ENCODE data around the gene ZC3H10. TPM values are rescaled to one million over a fixed set of nuclear protein-coding genes. Genes with fewer than 3 reads are reported as not detected.
A peak's percentile ranks its signal among the peaks of the same experiment; 100 is the strongest.

Gene ZC3H10
- total and polyA plus RNA-seq, 3 experiments from 2014 or later, result 3.2 to 9.0 (median 8.1) TPM

DNA sequence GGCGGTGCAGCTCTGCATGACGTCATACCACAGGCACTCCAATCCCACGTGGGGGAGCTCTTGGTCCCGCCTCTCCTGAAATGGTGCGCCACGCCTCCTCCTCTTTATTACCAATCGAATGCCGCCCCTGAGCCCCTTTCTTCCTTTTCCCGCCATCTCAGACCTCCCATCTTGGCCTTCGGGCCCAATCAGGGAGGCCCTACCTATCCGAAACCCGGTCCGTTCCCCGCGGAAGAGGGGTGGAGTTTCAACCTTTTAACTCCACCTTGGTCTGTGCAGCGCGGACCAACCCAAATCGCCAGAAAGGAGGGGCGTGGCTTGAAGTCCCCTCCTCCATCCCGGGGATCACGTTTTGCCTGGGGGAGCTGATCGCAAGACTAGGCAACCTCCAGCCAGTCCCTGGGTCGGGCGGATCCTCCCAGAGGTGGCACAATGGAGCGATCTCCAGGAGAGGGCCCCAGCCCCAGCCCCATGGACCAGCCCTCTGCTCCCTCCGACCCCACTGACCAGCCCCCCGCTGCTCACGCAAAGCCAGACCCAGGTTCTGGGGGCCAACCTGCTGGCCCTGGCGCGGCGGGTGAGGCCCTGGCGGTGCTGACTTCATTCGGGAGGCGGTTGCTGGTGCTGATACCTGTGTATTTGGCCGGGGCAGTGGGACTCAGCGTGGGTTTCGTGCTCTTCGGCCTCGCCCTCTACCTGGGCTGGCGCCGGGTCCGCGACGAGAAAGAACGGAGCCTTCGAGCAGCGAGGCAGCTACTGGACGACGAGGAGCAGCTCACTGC lies 10.0 kb downstream of the ZC3H10 start, which contains the start of gene ESYT1:
Gene ESYT1 (plus strand): TSS at position 380 of the 782 bp plus-strand sequence. CDS start 53 bp downstream, at position 433.
- Mint-ChIP-seq H3K27me3 (peaks cover 0 to 2% of the 10 kb centered on the region in 2 donors), H3K27ac (peak within 1 kb of the TSS; percentile 90 to 99 (median 98)), H3K36me3 (peaks cover 22 to 44% (median 27%) of the 10 kb centered on the region in 3 donors), H3K4me1 (peaks cover 59 to 71% (median 69%) of the 10 kb centered on the region in 3 donors), H3K4me3 (peak within 1 kb of the TSS; percentile 86 to 99 (median 98)), H3K9me3 (no peaks in the 10 kb centered on the region)
- Histone ChIP-seq H3K4me1 (ENCODE audit: insufficient read depth, low read length) (peaks cover 50% of the 10 kb centered on the region), H3K27me3 (ENCODE audit: insufficient read depth, low read length, poor library complexity, severe bottlenecking) (no peaks in the 10 kb centered on the region), H3K36me3 (ENCODE audit: insufficient read depth, low read length) (peaks cover 27% of the 10 kb centered on the region), H3K27ac (ENCODE audit: low read depth, low read length) (peak within 1 kb of the TSS; percentile 90), H3K9me3 (ENCODE audit: low read length) (no peaks in the 10 kb centered on the region), H3K4me3 (ENCODE audit: low read length) (peak within 1 kb of the TSS; percentile 90)
- POLR2A ChIA-PET, result interaction anchor here (0.5 to 4.5 kb wide), 20 partner anchors 9 to 310 kb away, joined by 3 to 58 read pairs (median 6); partner anchors contain the start of genes IL23A, MYL6, MYL6B and ORMDL2
- CTCF ChIA-PET, result interaction anchor here (0.6 to 8.6 kb wide), 19 partner anchors 8 to 501 kb away, joined by 3 to 121 read pairs (median 5); partner anchors contain the start of genes CD63, COQ10A, MYL6 and MYL6B
- DNase-seq, result peak; percentile 94 to 99 (median 99)

DNA sequence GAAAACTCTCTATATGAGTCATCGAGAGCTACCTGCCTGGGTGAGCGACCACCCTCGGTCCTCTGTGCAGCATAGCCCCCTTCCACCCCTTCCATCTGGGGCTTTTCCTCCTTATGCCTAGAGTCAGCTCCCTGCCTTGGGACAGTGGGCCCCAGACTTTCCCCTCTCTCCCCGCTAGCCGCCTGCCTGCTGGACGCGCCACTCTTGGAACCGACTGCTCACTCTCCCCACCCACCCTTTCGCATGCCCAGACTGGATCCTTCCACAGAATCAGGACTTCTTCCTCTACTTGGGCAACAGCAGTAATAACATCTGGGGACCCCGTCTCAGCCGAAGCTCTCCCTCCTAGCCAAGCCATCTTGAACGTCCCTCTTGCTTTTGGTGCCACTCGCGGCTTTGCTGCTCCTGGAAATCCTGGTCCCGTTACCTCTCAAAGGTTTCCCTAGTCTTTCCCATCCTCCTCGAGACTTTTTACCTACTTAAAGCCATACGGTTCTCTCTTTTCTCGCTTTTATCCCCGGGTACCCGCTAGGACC lies 10.7 kb downstream of the ZC3H10 start:
- H3K27me3 Mint-ChIP-seq, result peaks cover 0 to 2% of the 10 kb centered on the region in 2 donors
- Histone ChIP-seq H3K4me1 (ENCODE audit: insufficient read depth, low read length) (peaks cover 54% of the 10 kb centered on the region), H3K36me3 (ENCODE audit: insufficient read depth, low read length) (peaks cover 33% of the 10 kb centered on the region), H3K9me3 (ENCODE audit: low read length) (no peaks in the 10 kb centered on the region), H3K27me3 (ENCODE audit: insufficient read depth, low read length, poor library complexity, severe bottlenecking) (no peaks in the 10 kb centered on the region), H3K4me3 (ENCODE audit: low read length) (peak overlapping the region; percentile 90), H3K27ac (ENCODE audit: low read depth, low read length) (peak overlapping the region; percentile 90)
- H3K9me3 Mint-ChIP-seq, result no peaks in the 10 kb centered on the region
- peaks cover 26 to 51% (median 27%) of the 10 kb centered on the region in 3 donors for H3K36me3 Mint-ChIP-seq
- peak overlapping the region; percentile 86 to 99 (median 98) for H3K4me3 Mint-ChIP-seq
- H3K27ac Mint-ChIP-seq, result peak overlapping the region; percentile 90 to 99 (median 98)
- ChIA-PET POLR2A (interaction anchor here (0.6 to 4.5 kb wide), 17 partner anchors 8 to 311 kb away, joined by 3 to 58 read pairs (median 6); partner anchors contain the start of genes IL23A, MYL6, MYL6B and ORMDL2), CTCF (interaction anchor here (0.6 to 8.6 kb wide), 15 partner anchors 11 to 500 kb away, joined by 3 to 121 read pairs (median 5); partner anchors contain the start of genes CD63, MYL6, MYL6B and PA2G4)
- H3K4me1 Mint-ChIP-seq, result peaks cover 58 to 74% (median 71%) of the 10 kb centered on the region in 3 donors
- peak in 2 of 5 donors; percentile 26 to 49 for DNase-seq

DNA sequence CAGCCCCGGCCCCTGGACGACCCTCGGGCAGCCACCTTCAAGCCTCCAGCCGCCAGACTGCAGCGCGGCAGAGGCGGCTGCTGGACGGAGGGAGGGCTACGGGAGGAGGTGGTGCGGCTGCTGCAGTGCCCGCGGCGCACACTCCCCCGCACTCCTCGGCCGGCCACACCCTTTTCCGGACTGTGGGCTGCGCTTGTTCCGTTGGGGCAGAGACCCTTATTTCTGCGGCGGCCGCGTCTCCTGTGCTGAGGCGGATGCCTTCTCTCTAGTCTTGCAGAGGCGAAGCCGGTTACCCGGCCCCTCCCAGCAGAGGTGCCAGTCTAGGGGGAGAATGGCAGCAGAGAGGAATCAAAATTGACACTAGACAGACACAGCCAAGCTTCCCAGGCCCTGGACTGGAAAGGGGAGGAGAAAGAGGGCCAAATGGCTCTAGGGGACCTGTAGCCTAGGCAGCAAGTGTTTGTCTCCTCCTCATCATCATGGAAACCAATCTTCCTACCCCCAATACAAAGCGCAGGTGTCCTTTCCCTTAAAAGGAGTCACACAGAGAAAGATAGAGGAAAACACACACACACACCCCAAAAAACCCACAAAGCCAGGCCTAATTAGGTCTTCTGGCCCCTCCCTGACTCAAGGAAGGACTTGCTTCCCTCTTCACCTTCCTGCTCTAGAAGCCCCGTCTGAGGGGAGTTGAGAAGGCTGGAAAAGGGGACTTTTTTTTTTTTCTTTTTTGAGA lies 11.3 kb downstream of the ZC3H10 start:
- peaks cover 56 to 68% (median 65%) of the 10 kb centered on the region in 3 donors for H3K4me1 Mint-ChIP-seq
- H3K4me3 Mint-ChIP-seq, result peak overlapping the region; percentile 86 to 99 (median 98)
- H3K9me3 Mint-ChIP-seq, result no peaks in the 10 kb centered on the region
- POLR2A ChIA-PET, result interaction anchor here (0.9 to 4.5 kb wide), 9 partner anchors 8 to 60 kb away, joined by 3 to 58 read pairs (median 9); partner anchors contain the start of genes MYL6, PA2G4, RPL41 and SMARCC2
- DNase-seq, result peak; percentile 65 to 87 (median 78)
- peaks cover 0 to 2% of the 10 kb centered on the region in 2 donors for H3K27me3 Mint-ChIP-seq
- Histone ChIP-seq H3K36me3 (ENCODE audit: insufficient read depth, low read length) (peaks cover 40% of the 10 kb centered on the region), H3K27ac (ENCODE audit: low read depth, low read length) (peak overlapping the region; percentile 90), H3K9me3 (ENCODE audit: low read length) (no peaks in the 10 kb centered on the region), H3K4me1 (ENCODE audit: insufficient read depth, low read length) (peaks cover 59% of the 10 kb centered on the region), H3K27me3 (ENCODE audit: insufficient read depth, low read length, poor library complexity, severe bottlenecking) (no peaks in the 10 kb centered on the region), H3K4me3 (ENCODE audit: low read length) (peak overlapping the region; percentile 90)
- H3K27ac Mint-ChIP-seq, result peak overlapping the region; percentile 90 to 99 (median 98)
- CTCF ChIA-PET, result interaction anchor here (0.9 to 8.6 kb wide), 10 partner anchors 10 to 335 kb away, joined by 3 to 121 read pairs (median 8); partner anchors contain the start of genes MYL6, MYL6B, RPL41 and SMARCC2
- peaks cover 27 to 56% (median 28%) of the 10 kb centered on the region in 3 donors for H3K36me3 Mint-ChIP-seq

DNA sequence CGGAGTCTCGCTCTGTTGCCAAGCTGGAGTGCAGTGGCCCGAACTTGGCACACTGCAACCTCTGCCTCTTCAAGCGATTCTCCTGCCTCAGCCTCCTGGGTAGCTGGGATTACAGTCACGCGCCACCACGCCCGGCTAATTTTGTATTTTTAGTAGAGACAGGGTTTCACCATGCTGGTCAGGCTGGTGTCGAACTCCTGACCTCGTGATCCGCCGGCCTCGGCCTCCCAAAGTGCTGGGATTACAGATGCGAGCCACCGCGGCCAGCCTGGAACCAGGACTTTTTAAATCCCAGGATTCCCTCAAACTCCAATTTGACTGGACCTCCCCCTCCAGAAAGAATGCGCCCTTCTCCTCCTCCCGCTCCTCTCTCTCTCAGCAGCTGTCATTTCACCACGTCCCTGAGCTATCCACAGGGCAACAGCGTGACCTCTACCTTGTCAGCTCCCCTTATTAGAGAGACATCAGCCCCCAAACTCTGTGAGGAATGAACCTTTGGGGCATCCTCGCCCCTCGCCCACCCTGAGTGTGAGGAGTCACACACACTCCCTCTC lies 12.0 kb downstream of the ZC3H10 start:
- Histone ChIP-seq H3K27me3 (ENCODE audit: insufficient read depth, low read length, poor library complexity, severe bottlenecking) (no peaks in the 10 kb centered on the region), H3K4me1 (ENCODE audit: insufficient read depth, low read length) (peaks cover 59% of the 10 kb centered on the region), H3K9me3 (ENCODE audit: low read length) (no peaks in the 10 kb centered on the region), H3K27ac (ENCODE audit: low read depth, low read length) (peak overlapping the region; percentile 90), H3K36me3 (ENCODE audit: insufficient read depth, low read length) (peaks cover 46% of the 10 kb centered on the region), H3K4me3 (ENCODE audit: low read length) (peak overlapping the region; percentile 90)
- DNase-seq, result no peak
- H3K4me3 Mint-ChIP-seq, result peak overlapping the region; percentile 86 to 99 (median 98)
- no peaks in the 10 kb centered on the region for H3K9me3 Mint-ChIP-seq
- peaks cover 27 to 61% (median 29%) of the 10 kb centered on the region in 3 donors for H3K36me3 Mint-ChIP-seq
- peaks cover 0 to 2% of the 10 kb centered on the region in 2 donors for H3K27me3 Mint-ChIP-seq
- ChIA-PET CTCF (interaction anchor here (0.9 to 8.6 kb wide), 6 partner anchors 10 to 60 kb away, joined by 3 to 121 read pairs (median 4); partner anchors contain the start of genes MYL6B, SMARCC2 and ZC3H10), POLR2A (interaction anchor here (0.6 to 4.5 kb wide), 3 partner anchors 22 to 59 kb away, joined by 3 to 58 read pairs (median 3); partner anchors contain the start of gene SMARCC2)
- H3K4me1 Mint-ChIP-seq, result peaks cover 53 to 65% (median 62%) of the 10 kb centered on the region in 3 donors
- peak overlapping the region; percentile 90 to 99 (median 98) for H3K27ac Mint-ChIP-seq

DNA sequence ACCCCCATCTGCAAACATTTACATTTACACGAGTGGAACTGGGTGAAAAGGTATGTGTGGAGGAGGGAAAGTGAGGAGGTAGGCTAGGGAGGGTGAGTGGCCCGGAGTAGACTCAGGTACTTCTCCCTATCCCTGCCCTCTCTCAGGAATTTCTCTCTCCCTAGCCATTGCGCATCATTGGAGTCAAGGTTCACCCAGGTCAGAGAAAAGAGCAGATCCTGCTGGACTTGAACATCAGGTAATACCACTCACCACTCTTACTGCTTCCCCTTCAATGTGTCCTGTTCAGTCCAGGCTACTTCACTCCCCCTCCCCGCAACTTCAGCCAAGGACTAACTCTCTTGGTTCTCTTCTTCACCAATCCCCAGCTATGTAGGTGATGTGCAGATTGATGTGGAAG lies 12.8 kb downstream of the ZC3H10 start:
- Mint-ChIP-seq H3K27ac (peak overlapping the region; percentile 52 to 99 (median 98)), H3K9me3 (no peaks in the 10 kb centered on the region), H3K4me1 (peaks cover 52 to 61% (median 60%) of the 10 kb centered on the region in 3 donors), H3K4me3 (peak overlapping the region; percentile 57 to 99 (median 97)), H3K27me3 (peaks cover 0 to 2% of the 10 kb centered on the region in 2 donors), H3K36me3 (peaks cover 27 to 66% (median 29%) of the 10 kb centered on the region in 3 donors)
- DNase-seq, result no peak
- ChIA-PET POLR2A (interaction anchor here (0.6 kb wide), 1 partner anchor 53 kb away, joined by 3 read pairs; no protein-coding TSS in a partner anchor), CTCF (interaction anchor here (1.2 to 8.6 kb wide), 3 partner anchors 13 to 59 kb away, joined by 3 to 121 read pairs (median 3); partner anchors contain the start of genes SMARCC2 and ZC3H10)
- Histone ChIP-seq H3K27ac (ENCODE audit: low read depth, low read length) (peak overlapping the region; percentile 90), H3K27me3 (ENCODE audit: insufficient read depth, low read length, poor library complexity, severe bottlenecking) (no peaks in the 10 kb centered on the region), H3K9me3 (ENCODE audit: low read length) (no peaks in the 10 kb centered on the region), H3K36me3 (ENCODE audit: insufficient read depth, low read length) (peaks cover 53% of the 10 kb centered on the region), H3K4me1 (ENCODE audit: insufficient read depth, low read length) (peaks cover 52% of the 10 kb centered on the region), H3K4me3 (ENCODE audit: low read length) (peak overlapping the region; percentile 90)

DNA sequence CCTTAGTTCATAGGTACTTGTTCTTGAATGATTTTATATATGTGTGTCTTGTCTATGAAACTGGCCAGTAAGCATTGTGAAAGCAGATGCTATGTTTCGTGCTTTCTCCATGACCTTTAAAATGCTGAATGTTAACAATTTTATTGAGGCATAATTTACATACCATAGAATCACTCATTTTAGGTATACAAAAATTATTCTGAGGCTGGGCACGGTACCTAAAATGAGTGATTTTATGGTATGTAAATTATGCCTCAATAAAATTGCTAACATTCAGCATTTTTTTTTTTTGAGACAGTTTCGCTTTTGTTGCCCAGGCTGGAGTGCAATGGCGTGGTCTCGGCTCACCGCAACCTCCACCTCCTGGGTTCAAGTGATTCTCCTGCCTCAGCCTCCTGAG lies 16.8 kb downstream of the ZC3H10 start:
- Mint-ChIP-seq H3K27me3 (peaks cover 0 to 2% of the 10 kb centered on the region in 2 donors), H3K4me3 (no peak overlapping the region), H3K4me1 (peaks cover 54 to 70% (median 64%) of the 10 kb centered on the region in 3 donors), H3K27ac (peak overlapping the region in 3 of 8 donors; percentile 14 to 88 (median 51)), H3K36me3 (peaks cover 31 to 91% (median 47%) of the 10 kb centered on the region in 3 donors), H3K9me3 (no peaks in the 10 kb centered on the region)
- H3K9me3 ChIP-seq (ENCODE audit: low read length), result no peaks in the 10 kb centered on the region
- POLR2A ChIA-PET, result no interaction called here
- H3K36me3 ChIP-seq (ENCODE audit: insufficient read depth, low read length), result peaks cover 87% of the 10 kb centered on the region
- no peak for DNase-seq
- CTCF ChIA-PET, result no interaction called here
- peaks cover 71% of the 10 kb centered on the region for H3K4me1 ChIP-seq (ENCODE audit: insufficient read depth, low read length)
- no peaks in the 10 kb centered on the region for H3K27me3 ChIP-seq (ENCODE audit: insufficient read depth, low read length, poor library complexity, severe bottlenecking)
- H3K4me3 ChIP-seq (ENCODE audit: low read length), result no peak overlapping the region
- no peak overlapping the region for H3K27ac ChIP-seq (ENCODE audit: low read depth, low read length)
